K562 (cell line): ENCODE data around the gene PADI1. TPM values are rescaled to one million over a fixed set of nuclear protein-coding genes. Genes with fewer than 3 reads are reported as not detected.

Experiments used
- ATAC-seq: fragments of 200-7000 bp; cut with Tn5 transposase; 3 replicates; pipeline ENCODE4 v1.9.1; 2020; ENCODE audit warnings: moderate library complexity
- BruUV-seq: library from RNA; stranded (reverse); fragments of 400-500 nt; replicated peaks from 2 replicates; lab custom pipeline; 2021; lab: Mats Ljungman, UMichigan
- CTCF ChIA-PET: fragments of 300-600 bp; formaldehyde crosslinking; extraction: SDS; loops from one replicate; lab custom pipeline; 2021; ENCODE audit warnings: low intra/inter-chr PET ratio; lab: Yijun Ruan, JAX
- POLR2A ChIA-PET: fragments of 300-600, 350-650 bp; sonication (Branson Sonifier 250); formaldehyde crosslinking; extraction: SDS; loops from one replicate; lab custom pipeline; 2021; ENCODE audit warnings: antibody characterized with exemption, inconsistent platforms; lab: Yijun Ruan, JAX
- DNase-seq, 4 experiments: peaks; one replicate each; pipeline versions ENCODE4 v3.0.0 to v3.0.0-alpha.2; 2011 to 2018; ENCODE audit warnings: low spot score in 3 of 4, mixed read lengths in 3 of 4; ENCODE audit errors: extremely low read depth in 1 of 4
- FAIRE-seq: peaks from 2 replicates; lab custom pipeline; 2011; peaks lifted over from hg19 to GRCh38; lab: Jason Lieb, UNC
- H2AFZ ChIP-seq: 2 replicates; pipeline ENCODE4 v1.6.0; 2011; ENCODE audit warnings: low read depth, low read length, control low read depth, inconsistent platforms
- H3K27ac ChIP-seq: fragments of 200-600 bp; 3 replicates; pipeline ENCODE4 v1.8.0; 2011; ENCODE audit warnings: low read depth, mild to moderate bottlenecking, control low read depth, inconsistent platforms, low read length, moderate library complexity, mixed read lengths; ENCODE audit errors: extremely low read depth
- H3K27me3 ChIP-seq, 2 experiments: fragments of 300-600 bp in 1 of 2; 2 replicates in 1 of 2; 3 replicates in 1 of 2; pipeline versions ENCODE4 v1.6.0 to v1.8.0; 2011; ENCODE audit warnings: inconsistent platforms in 2 of 2, low read length in 2 of 2, mild to moderate bottlenecking in 1 of 2, mixed read lengths in 1 of 2, moderate library complexity in 1 of 2; ENCODE audit not compliant: control insufficient read depth in 2 of 2, insufficient read depth in 2 of 2
- H3K36me3 ChIP-seq: fragments of 300-600 bp; 3 replicates; pipeline ENCODE4 v1.8.0; 2011; ENCODE audit warnings: mild to moderate bottlenecking, low read length, inconsistent platforms; ENCODE audit not compliant: control insufficient read depth, insufficient read depth
- H3K4me1 ChIP-seq, 2 experiments: fragments of 200-600 bp in 1 of 2; replicated peaks in 1 of 2; 2 replicates in 1 of 2; 3 replicates in 1 of 2; pipeline versions ENCODE4 v1.5.1 to v1.8.0; 2011; ENCODE audit warnings: inconsistent platforms in 2 of 2, low read length in 2 of 2, mild to moderate bottlenecking in 1 of 2, mixed read lengths in 1 of 2, moderate library complexity in 1 of 2; ENCODE audit not compliant: control insufficient read depth in 2 of 2, insufficient read depth in 2 of 2
- H3K4me2 ChIP-seq: 2 replicates; pipeline ENCODE4 v1.6.1; 2011; ENCODE audit warnings: low read length, control low read depth, inconsistent platforms, mixed read lengths; ENCODE audit not compliant: insufficient read depth
- H3K4me3 ChIP-seq: fragments of 200-600 bp; sonication (generic), shearing (Covaris generic); 2 replicates; pipeline ENCODE4 v1.5.1; 2016; ENCODE audit warnings: control low read depth, inconsistent platforms
- H3K79me2 ChIP-seq: fragments of 200-600 bp; 3 replicates; pipeline ENCODE4 v1.8.0; 2011; ENCODE audit warnings: low read length, inconsistent platforms; ENCODE audit not compliant: control insufficient read depth, insufficient read depth
- H3K9ac ChIP-seq, 2 experiments: 2 replicates each; pipeline versions ENCODE4 v1.6.0 to v1.6.1; 2011; ENCODE audit warnings: low read depth in 2 of 2, low read length in 2 of 2, control low read depth in 1 of 2, inconsistent platforms in 1 of 2, mild to moderate bottlenecking in 1 of 2, mixed read lengths in 1 of 2; ENCODE audit not compliant: insufficient read depth in 1 of 2
- H3K9me1 ChIP-seq: one replicate; pipeline ENCODE4 v1.6.0; 2011; ENCODE audit warnings: inconsistent platforms, mild to moderate bottlenecking, low read length, moderate library complexity; ENCODE audit not compliant: control insufficient read depth, insufficient read depth
- H3K9me3 ChIP-seq: replicated peaks from 2 replicates; pipeline ENCODE4 v1.5.1; 2011; ENCODE audit warnings: low read depth, low read length, inconsistent platforms; ENCODE audit not compliant: control insufficient read depth, insufficient read depth
- H4K20me1 ChIP-seq: replicated peaks from 2 replicates; pipeline ENCODE4 v1.6.1; 2011; ENCODE audit warnings: low read length, inconsistent platforms, mixed read lengths; ENCODE audit not compliant: control insufficient read depth, insufficient read depth
- CBX3 ChIP-seq, 2 experiments: IDR thresholded peaks; 1 replicate in 1 of 2; 2 replicates in 1 of 2; pipeline ENCODE4 v1.6.1; 2012; ENCODE audit warnings: inconsistent platforms in 2 of 2, low read length in 2 of 2, borderline replicate concordance in 1 of 2, control low read depth in 1 of 2
- CTBP1 ChIP-seq: fragments of 450-650 bp; IDR thresholded peaks from 2 replicates; pipeline ENCODE4 v1.6.1; 2016; ENCODE audit warnings: borderline replicate concordance
- KLF1 ChIP-seq: fragments of 450-650 bp; IDR thresholded peaks from 2 replicates; pipeline ENCODE4 v1.6.1; 2016; ENCODE audit warnings: missing genetic modification characterization, missing compliant biosample characterization
- MED1 ChIP-seq: sonication (generic); formaldehyde crosslinking; IDR thresholded peaks from 2 replicates; pipeline ENCODE4 v1.8.1; 2023; ENCODE audit warnings: missing genetic modification reagents, borderline replicate concordance
- TRIM25 ChIP-seq: fragments of 450-650 bp; IDR thresholded peaks from 2 replicates; pipeline ENCODE4 v1.7.0; 2016; ENCODE audit warnings: borderline replicate concordance
- ZC3H11A ChIP-seq: IDR thresholded peaks from 2 replicates; pipeline ENCODE4 v1.6.1; 2012; ENCODE audit warnings: low read depth, low read length, improper control_type of control experiment
- ZNF224 ChIP-seq: sonication (generic); formaldehyde crosslinking; IDR thresholded peaks from 2 replicates; pipeline ENCODE4 v1.8.0; 2022; ENCODE audit warnings: mild to moderate bottlenecking, missing genetic modification reagents
- ZNF511 ChIP-seq: sonication (generic); formaldehyde crosslinking; IDR thresholded peaks from 2 replicates; pipeline ENCODE4 v1.8.0; 2022; ENCODE audit warnings: mild to moderate bottlenecking, missing genetic modification reagents
- ZNF592 ChIP-seq: fragments of 450-650 bp; IDR thresholded peaks from 2 replicates; pipeline ENCODE4 v1.6.1; 2017; ENCODE audit warnings: antibody characterized with exemption, mild to moderate bottlenecking
- WGBS: fragments of 100-300 bp; shearing (Covaris generic); methylation state at CpG from one replicate; pipeline ENCODE4 v1.1.6; 2016; ENCODE audit warnings: low coverage, mixed read lengths; ENCODE audit not compliant: insufficient coverage; ENCODE audit errors: missing lambda C conversion rate; 5-methylcytosine and 5-hydroxymethylcytosine counted together
- in situ Hi-C: fragments of 300-500 bp; cut with MboI; formaldehyde crosslinking; loops from 4 replicates; pipeline ENCODE4 v1.15.0; 2018; ENCODE audit warnings: inconsistent platforms, mixed read lengths
- intact Hi-C: fragments of 100-400 bp; cut with micrococcal nuclease; formaldehyde crosslinking; loops from 2 replicates; pipeline ENCODE4 v1.14.2; 2022
- polyA plus RNA-seq, 8 experiments: library from polyadenylated mRNA; depleted of rRNA in 4 of 8; stranded (reverse) in 5 of 8; unstranded in 3 of 8; fragments of >200 nt; fragmentation: Nextera tagmentation in 2 of 8; fragmentation: Illumina TruSeq in 1 of 8; extraction: Ambion mirVana in 2 of 8; extraction: Trizol in 1 of 8; gene quantifications; 2 replicates each; pipeline versions ENCODE4 v1.2.1 to v1.2.3, GENCODE V29; 2011 to 2014; ENCODE audit warnings: inconsistent platforms in 1 of 8, missing spikeins in 1 of 8
- total RNA-seq, 7 experiments: library from RNA; depleted of rRNA in 6 of 7; stranded (reverse); fragments of >200 nt in 6 of 7; fragmentation: Illumina TruSeq in 2 of 7; extraction: Trizol in 2 of 7; gene quantifications; 2 replicates each; pipeline versions ENCODE4 v1.2.1 to v1.2.3, GENCODE V29; 2011 to 2021; ENCODE audit warnings: low replicate concordance in 1 of 7

The PADI1 gene
- total and polyA plus RNA-seq, 9 of the 15 experiments (the other 6 are each of a cell fraction or from before 2014, with no cell fraction given), result not detected

GRCh38 chr1:17156108-17156507, 48.8 kb upstream of the PADI1 start:
- WGBS, result 0% methylated on average over 3 of the region's 3 CpGs
- 0 out of 2 replicates have a peak, but pooled peaks cover 2% of the 10 kb centered on the region for H3K9me3 ChIP-seq
- ATAC-seq (no peak), FAIRE-seq (no peak), DNase-seq (no peak)
- H3K9ac ChIP-seq, result no peak overlapping the region
- H3K9me1 ChIP-seq, result no peaks in the 10 kb centered on the region
- ChIA-PET POLR2A (no interaction called here), CTCF (no interaction called here)
- BruUV-seq, result no TSS peak
- no peak overlapping the region for H3K4me2 ChIP-seq
- in situ Hi-C loops (no loop called here), intact Hi-C loops (no loop called here)
- H2AFZ ChIP-seq, result no peak overlapping the region
- H4K20me1 ChIP-seq, result no peaks in the 10 kb centered on the region
- H3K27me3 ChIP-seq, result no peaks in the 10 kb centered on the region
- no peak overlapping the region for H3K4me3 ChIP-seq
- no peaks in the 10 kb centered on the region for H3K79me2 ChIP-seq
- no peaks in the 10 kb centered on the region for H3K36me3 ChIP-seq
- H3K4me1 ChIP-seq, result no peaks in the 10 kb centered on the region
- H3K27ac ChIP-seq, result no peak overlapping the region
- no peak for TF ChIP-seq ZNF224 (CRISPR knock-in tag)
- no peak for TF ChIP-seq CBX3 (IDR thresholded peaks at IDR 0.05; ENCODE audit: borderline replicate concordance in 1 of 2, low read length in 2 of 2)
- no peak for TF ChIP-seq KLF1
- no peak for TF ChIP-seq CTBP1
- no peak for TF ChIP-seq TRIM25
- no peak for TF ChIP-seq ZNF511 (CRISPR knock-in tag)
- TF ChIP-seq ZNF592, result no peak
- TF ChIP-seq ZC3H11A, result no peak
- no peak for TF ChIP-seq MED1 (CRISPR knock-in tag)
